Fibroblast of the aortic adventitia (primary cell): ENCODE results near the gene BRINP1. TPM values are rescaled to one million over a fixed set of nuclear protein-coding genes. Genes with fewer than 3 reads are reported as not detected.

Experiments
- DNase-seq: peaks from one replicate; pipeline ENCODE4 v3.0.0-alpha.2; 2010; ENCODE audit warnings: low read depth
- H3K4me3 ChIP-seq: 2 replicates; pipeline ENCODE4 v1.5.1; 2011; ENCODE audit warnings: low read depth, mild to moderate bottlenecking, control low read depth, low read length, moderate library complexity
- total RNA-seq: library from RNA; depleted of rRNA; stranded (reverse); fragments of >200 nt; gene quantifications from 2 replicates; pipeline ENCODE4 v1.2.3, GENCODE V29; 2012; ENCODE audit warnings: low replicate concordance
- TF ChIP-seq, protein P1 (sequence below): IDR thresholded peaks from 2 replicates; pipeline ENCODE4 v1.5.1; 2011; ENCODE audit warnings: mild to moderate bottlenecking, low read length, control low read depth, inconsistent platforms; ENCODE audit not compliant: insufficient read depth

Gene BRINP1
- total RNA-seq, 1 donor: 5.8 TPM

DNA sequence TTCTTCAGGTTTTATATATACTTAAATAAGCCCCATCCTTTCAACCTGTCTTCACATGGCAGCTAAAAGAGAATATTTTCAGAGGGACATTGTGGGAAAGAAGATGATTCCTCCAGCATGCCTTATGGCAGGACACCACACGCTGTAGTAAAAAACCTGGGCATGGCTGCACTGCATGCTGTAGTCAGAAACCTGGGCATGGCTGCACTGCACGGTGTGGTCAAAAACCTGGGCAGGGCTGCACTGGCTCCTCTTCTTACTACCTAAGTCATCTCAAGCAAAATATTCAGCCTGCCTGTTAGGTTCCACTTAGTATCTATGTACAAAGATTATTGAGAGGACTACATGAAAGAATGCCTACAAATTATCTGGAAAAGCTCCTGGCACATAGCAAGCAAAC is 153.6 kb downstream of the BRINP1 start:
- H3K4me3 ChIP-seq: no peak overlapping the region
- no peak for DNase-seq
- TF ChIP-seq, protein P1, sequence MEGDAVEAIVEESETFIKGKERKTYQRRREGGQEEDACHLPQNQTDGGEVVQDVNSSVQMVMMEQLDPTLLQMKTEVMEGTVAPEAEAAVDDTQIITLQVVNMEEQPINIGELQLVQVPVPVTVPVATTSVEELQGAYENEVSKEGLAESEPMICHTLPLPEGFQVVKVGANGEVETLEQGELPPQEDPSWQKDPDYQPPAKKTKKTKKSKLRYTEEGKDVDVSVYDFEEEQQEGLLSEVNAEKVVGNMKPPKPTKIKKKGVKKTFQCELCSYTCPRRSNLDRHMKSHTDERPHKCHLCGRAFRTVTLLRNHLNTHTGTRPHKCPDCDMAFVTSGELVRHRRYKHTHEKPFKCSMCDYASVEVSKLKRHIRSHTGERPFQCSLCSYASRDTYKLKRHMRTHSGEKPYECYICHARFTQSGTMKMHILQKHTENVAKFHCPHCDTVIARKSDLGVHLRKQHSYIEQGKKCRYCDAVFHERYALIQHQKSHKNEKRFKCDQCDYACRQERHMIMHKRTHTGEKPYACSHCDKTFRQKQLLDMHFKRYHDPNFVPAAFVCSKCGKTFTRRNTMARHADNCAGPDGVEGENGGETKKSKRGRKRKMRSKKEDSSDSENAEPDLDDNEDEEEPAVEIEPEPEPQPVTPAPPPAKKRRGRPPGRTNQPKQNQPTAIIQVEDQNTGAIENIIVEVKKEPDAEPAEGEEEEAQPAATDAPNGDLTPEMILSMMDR: no peak

DNA sequence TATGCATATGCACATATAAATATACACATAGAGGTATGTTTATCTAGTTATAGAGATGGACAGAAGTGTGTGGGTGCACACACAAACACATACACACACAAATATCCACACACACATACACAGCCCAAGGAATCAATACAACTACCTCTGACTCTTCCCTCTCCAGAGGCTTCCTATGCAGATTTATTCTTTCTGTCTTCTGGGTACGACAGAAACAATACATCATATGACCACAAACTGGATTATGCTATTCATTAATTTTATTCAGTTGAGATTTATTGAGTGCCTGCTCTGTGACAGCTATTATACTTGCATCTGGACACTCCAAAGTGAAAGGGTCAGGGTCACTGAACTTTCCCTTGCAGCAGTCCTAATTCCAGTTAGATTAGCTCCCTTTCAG is 155.8 kb downstream of the BRINP1 start:
- TF ChIP-seq, protein P1: no peak
- DNase-seq: no peak
- no peak overlapping the region for H3K4me3 ChIP-seq

DNA sequence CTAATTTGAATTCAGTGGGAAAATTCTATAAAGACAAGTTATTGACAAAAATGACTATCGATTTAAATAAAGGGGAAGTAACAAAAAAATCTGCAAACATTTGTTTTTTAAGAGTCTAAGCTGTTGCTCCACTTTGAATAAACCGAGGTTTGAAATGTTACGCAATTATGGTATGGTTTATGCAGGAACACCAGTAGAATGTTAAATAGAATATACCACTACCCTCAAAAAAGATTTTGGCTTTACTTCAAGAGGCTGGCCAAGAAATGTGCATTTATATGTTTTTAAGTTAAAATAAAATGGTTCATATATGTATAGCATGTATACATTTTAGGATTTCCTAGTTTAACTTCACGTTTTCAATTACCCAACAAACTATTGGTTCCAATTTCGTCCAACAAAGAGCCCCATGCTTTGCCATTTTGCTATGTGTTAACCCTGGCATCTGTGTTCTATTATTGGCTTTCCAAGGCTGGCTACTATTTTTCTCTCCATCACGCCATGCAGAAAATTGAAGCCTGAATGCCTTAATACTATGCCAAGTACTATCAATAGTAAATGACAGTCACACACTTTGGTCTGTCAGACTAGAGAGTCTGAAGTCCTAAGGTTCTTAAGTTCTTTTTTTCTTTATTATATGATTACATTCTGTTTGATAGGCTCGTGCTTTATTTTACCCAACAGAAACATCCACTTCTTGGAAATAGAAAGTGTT is 171.2 kb downstream of the BRINP1 start:
- no peak for DNase-seq
- no peak overlapping the region for H3K4me3 ChIP-seq
- TF ChIP-seq, protein P1: no peak

DNA sequence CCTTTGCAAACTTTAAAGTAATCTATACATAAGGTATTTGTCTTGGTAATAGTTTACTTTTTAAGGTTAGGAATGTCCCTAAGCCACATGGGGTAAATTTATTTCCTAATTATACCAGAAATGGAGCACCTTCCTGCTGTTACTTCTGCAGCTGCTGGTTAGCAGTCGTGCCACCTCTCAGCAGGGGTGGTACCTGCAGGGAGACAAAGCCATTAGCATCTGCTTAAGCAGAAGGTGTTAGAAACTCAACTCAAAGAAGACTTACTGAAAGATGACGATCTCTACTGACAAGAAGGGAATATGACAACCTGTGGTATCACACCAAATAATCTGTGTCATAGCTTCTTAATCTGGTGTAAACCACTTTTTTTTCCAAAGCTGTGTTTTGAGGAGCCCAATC is 173.7 kb downstream of the BRINP1 start:
- TF ChIP-seq, protein P1: no peak
- no peak for DNase-seq
- no peak overlapping the region for H3K4me3 ChIP-seq

DNA sequence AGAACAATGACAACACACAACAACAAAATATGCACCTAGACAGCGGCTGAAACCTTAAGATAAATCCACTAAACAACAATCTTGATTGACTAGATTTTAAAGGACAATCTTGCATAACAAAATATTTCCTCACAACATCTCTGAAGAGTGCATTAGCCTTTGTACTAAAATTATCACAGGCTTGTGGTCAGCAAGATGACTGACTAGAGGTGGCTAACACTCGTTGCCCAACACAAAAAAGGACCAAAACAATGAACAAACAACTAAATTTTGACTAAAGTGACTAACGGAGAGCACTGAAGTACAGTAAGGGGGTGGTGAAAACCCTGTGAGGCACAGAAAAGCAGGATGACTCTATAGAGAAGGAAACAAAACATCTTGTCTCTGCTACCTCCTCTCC is 183.9 kb downstream of the BRINP1 start:
- DNase-seq: no peak
- TF ChIP-seq, protein P1: no peak
- H3K4me3 ChIP-seq: no peak overlapping the region

DNA sequence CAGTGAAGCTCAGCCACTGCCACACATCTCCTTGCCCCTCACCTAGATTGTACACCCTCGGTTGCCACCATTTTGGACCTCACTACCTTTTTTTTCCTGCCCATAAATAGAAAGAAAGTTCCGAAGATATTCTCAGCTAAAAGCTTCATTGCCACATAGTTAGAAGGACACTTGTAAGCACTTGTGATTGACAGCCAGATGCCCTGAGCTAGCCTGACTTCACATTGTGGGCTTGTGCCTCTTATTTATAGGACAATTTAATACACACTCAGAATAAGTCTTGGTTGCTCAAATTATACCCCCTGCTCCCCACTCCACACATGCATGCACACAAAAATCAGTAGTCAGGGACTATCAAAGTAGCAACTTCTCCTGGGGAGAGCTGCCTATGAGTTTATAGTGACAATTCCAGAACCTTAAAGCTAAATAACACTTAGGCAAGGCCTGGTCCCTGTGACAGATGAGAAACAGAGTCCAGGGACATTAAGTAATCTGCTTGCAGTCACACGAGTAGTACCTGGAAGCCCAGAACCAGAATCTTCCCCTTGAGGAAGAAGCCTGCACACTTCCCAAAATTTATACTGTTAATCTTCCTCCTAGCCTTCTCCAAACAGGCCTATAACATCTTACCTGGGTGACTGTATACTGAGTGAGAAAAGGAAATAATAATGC is 184.8 kb downstream of the BRINP1 start:
- TF ChIP-seq, protein P1: no peak
- no peak for DNase-seq
- H3K4me3 ChIP-seq: no peak overlapping the region
